ENCODE results near the gene CELF4.

Gene CELF4

GRCh38 chr18:37339701-37340215 lies 225.8 kb downstream of the CELF4 start:
- DNase-seq, result no peak

- DNase-seq, result no peak
These were observed 228.9 kb downstream of the CELF4 start for GRCh38 chr18:37336568-37337285.

- no peak for DNase-seq
These were observed 230.2 kb downstream of the CELF4 start for GRCh38 chr18:37335409-37335736.

- DNase-seq, result no peak
These were observed 230.8 kb downstream of the CELF4 start for GRCh38 chr18:37334631-37335408.

- no peak for DNase-seq
These were observed 232.8 kb downstream of the CELF4 start for GRCh38 chr18:37332628-37333420.

GRCh38 chr18:37332219-37332618 lies 233.4 kb downstream of the CELF4 start:
- DNase-seq, result no peak

GRCh38 chr18:37330173-37330572 lies 235.4 kb downstream of the CELF4 start:
- DNase-seq, result no peak

- no peak for DNase-seq
These were observed 236.5 kb downstream of the CELF4 start for GRCh38 chr18:37328946-37329719.

- no peak for DNase-seq
These were observed 238.5 kb downstream of the CELF4 start for GRCh38 chr18:37327063-37327577.

GRCh38 chr18:37322492-37323035 lies 243.0 kb downstream of the CELF4 start:
- no peak for DNase-seq

- no peak for DNase-seq
These were observed 243.8 kb downstream of the CELF4 start for GRCh38 chr18:37321582-37322491.

GRCh38 chr18:37320317-37320716 lies 245.3 kb downstream of the CELF4 start:
- DNase-seq, result no peak

GRCh38 chr18:37318360-37319355 lies 246.9 kb downstream of the CELF4 start:
- no peak for DNase-seq

GRCh38 chr18:37317486-37317885 lies 248.1 kb downstream of the CELF4 start:
- no peak for DNase-seq

- no peak for DNase-seq
These were observed 249.1 kb downstream of the CELF4 start for GRCh38 chr18:37316468-37316867.

GRCh38 chr18:37315935-37316334 lies 249.7 kb downstream of the CELF4 start:
- no peak for DNase-seq

GRCh38 chr18:37314534-37314933 lies 251.1 kb downstream of the CELF4 start:
- DNase-seq, result no peak

- no peak for DNase-seq
These were observed 252.0 kb downstream of the CELF4 start for GRCh38 chr18:37313624-37314023.

- no peak for DNase-seq
These were observed 255.7 kb downstream of the CELF4 start for GRCh38 chr18:37309861-37310260.

GRCh38 chr18:37309059-37309458 lies 256.5 kb downstream of the CELF4 start:
- no peak for DNase-seq

All from CD4-positive, alpha-beta T cell treated with Interleukin-17A for 4 hours (primary cell).